ENCODE measurements around the gene ARHGAP10.

DNA sequence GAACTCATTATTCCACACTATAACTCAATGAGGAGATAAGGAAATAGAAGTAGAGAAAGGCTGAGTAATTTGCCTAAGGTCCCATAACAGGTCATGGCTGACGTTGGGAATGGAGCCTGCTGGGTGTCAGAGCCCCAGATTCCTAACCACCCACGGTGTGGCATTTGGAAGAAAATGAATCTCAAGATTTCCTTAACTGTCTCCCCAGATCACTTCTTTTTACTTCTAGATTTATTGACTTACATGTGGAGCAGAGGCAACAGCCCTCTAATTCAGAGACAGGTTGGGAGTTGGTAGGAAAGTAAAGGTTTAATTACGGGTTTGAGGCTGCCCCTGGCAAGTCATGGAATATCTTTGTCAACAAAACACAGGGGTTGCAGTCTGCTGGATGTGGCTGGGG, 134.0 kb downstream of the ARHGAP10 start:
- TF ChIP-seq POLR2A (IDR thresholded peaks at IDR 0.05; ENCODE audit: low read depth, low read length), result no peak
- no peak for TF ChIP-seq POLR2AphosphoS5 (IDR thresholded peaks at IDR 0.05; ENCODE audit: low read depth, low read length)
- TF ChIP-seq TAF1 (IDR thresholded peaks at IDR 0.05; ENCODE audit: low read depth, low read length), result no peak
